HG02642 (cell line): ENCODE measurements around the gene NDST3.

ENCODE experiments used
- ATAC-seq: cut with Tn5 transposase; IDR thresholded peaks from one replicate; pipeline ENCODE4 v1.9.1; 2021; ENCODE audit warnings: mild to moderate bottlenecking; ENCODE audit not compliant: unreplicated experiment, poor library complexity

The NDST3 gene

GRCh38 chr4:118034053-118034785 lies at the start of gene NDST3:
NDST3 (plus strand) TSS chr4:118034486; CDS start chr4:118053911, 19,425 bp downstream.
- ATAC-seq = peak; percentile 65

DNA sequence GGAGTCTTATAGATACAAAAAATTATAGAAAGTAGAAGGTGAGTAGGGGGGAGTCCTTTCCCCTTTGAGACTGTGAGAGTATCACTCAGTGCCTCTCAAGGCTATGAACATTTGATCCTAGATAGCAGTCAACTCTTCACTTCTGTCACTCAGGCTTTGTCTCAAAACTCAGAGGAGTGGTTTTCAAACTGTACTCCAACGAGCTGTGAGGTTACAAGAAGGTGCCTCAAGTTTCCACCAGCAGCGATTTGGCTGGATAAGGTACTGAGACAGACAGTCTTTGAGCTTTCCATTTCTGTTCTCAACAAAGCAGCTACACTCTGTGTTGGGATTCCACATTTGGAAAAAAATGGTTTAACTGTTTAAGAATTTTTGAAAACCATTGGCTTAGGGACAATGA lies 48.0 kb upstream of the NDST3 start:
- no peak for ATAC-seq

GRCh38 chr4:117987464-117987863 lies 46.8 kb upstream of the NDST3 start:
- ATAC-seq = no peak

- no peak for ATAC-seq
Measured at GRCh38 chr4:117996891-117997290, 37.4 kb upstream of the NDST3 start.

GRCh38 chr4:118004088-118004487 lies 30.2 kb upstream of the NDST3 start:
- no peak for ATAC-seq

GRCh38 chr4:118005883-118006282 lies 28.4 kb upstream of the NDST3 start:
- ATAC-seq = no peak

- no peak for ATAC-seq
Measured at GRCh38 chr4:118012142-118012541, 22.1 kb upstream of the NDST3 start.

- ATAC-seq = no peak
Measured at GRCh38 chr4:118014831-118015230, 19.5 kb upstream of the NDST3 start.

DNA sequence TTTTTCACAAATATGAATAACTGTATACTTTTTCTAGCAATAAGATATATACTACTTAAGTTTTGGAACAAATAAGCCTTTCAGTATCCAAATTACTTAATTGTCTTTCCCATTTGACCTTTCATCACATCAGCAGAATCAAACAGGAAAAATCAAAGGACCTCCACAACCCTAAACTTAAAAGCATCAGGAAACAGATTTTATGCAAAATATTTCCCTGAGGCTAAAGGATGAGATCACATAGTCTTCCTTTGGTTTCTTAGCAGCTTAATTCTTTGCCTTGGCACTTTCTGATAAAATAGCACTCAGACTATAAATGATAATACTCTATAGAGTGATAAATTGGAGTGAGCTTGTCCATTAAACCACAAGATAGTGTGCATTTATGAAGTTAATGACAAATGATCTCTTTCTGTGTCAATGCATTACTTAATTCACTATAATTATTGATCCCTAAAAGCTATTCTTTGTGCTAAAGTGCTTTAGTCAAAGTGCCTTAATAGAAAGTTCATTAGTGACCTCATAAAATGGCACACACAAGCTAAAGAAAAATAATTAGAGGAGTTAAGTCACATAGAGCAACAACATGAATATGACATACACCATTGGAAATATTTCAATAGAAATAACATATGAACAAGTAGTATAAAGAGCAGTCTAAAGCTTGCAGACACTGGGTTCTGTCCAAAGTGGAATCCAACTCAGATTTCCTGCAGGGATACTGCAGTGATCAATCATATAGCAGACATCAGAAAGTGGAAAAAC lies 15.7 kb upstream of the NDST3 start:
- ATAC-seq = no peak

DNA sequence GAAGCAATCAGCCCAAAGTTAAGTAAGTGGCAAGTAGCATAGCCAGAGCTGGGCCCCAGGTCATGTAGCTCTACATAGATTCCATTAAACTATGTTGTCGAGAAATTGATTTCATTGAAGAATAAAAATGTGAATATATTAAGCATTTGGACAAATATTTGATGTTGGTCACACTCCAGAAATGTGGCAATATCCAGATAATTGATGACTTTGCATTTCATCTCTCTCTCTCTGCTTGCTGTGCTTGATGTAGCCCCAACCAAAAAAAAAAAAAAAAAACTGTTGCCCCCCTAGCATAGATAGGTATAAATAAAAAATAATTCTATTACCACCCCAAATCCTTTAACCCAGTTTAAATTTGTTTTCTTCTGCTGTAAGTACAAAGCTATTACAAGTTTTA lies 7.5 kb upstream of the NDST3 start:
- no peak for ATAC-seq

GRCh38 chr4:118029224-118029623 lies 5.1 kb upstream of the NDST3 start:
- ATAC-seq = no peak

DNA sequence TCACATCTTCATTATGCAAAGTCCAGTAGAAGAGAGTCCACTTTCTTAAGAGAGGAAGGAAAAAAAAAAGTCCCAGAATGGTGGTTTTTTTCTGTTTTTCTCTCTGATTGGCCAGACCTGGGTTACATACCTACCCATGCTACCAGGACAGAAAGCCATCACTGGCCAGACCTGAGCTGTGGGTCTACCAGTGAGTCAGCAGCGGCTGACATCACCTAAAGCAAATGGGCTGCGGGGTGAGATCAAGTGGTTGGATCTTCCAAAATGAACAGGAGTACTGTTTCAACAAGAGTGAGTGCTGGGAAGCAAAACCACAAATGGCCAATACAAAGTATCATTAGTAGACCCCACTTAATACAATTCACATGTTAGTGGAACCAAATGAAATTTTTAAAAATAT lies 1.6 kb upstream of the NDST3 start:
- no peak for ATAC-seq

DNA sequence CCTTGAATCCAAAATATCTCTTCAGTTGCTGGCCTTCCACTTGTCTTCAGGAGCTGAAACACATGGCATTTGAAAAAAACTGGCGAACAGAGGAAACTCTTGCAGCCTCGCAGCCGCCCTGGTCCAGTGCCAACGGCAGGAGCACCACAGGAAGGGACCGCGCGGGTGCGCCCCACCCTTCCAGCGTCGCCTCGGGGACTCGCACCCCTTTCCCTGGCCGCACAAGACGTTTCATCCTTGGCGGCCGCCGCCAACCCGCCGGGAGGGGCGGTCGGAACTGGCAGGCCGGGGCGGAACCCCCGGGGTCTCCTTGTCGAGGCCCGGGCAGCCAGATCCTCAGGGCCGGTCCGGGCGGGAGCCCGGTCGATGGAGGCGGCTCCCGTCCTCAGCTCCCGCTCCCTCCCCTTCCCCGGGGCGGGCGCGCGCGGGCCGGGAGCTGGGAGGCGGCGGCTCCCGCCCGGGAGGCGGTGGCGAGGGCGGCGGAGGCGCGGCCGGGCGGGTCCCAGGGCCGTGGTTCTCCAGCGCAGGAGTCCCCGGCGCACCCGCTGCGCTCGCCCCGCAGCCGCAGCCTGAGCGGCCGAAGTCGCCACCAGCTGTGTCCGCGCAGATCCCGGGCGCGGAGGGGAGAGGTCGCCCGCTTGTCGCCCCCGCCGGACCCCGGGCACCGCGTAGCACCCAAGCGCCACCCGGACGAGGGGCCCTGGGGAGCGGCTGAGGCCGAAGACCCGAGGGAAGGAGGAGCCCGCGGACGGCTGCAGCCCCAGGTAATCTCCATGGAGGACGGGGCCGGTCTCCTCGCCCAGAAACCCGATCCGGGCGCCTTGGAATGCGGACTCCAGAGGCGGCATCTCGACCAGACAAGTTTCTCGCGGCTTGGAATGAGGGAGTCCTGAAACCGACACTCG lies 886 bp upstream of the NDST3 start:
- ATAC-seq = peak; percentile 33

- no peak for ATAC-seq
Measured at GRCh38 chr4:118035309-118035708, 1.0 kb downstream of the NDST3 start.

DNA sequence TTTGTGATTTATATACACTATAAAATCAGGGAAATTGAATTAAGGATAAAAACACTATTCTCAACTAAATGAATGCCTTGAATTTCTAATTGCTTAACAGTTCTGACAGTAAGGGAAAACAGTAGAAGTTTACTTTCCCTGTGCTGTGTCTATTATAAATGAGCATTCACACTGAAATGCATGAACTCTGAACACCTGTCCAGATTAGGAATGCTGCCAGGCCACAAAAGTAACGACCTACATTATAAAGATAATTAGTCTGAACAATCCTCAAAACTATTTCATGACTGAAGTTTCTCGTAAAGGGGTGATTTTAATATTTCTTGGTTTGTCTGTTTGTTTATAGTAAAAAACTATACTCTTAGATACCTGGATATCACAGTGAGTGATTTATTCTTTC lies 2.0 kb downstream of the NDST3 start:
- ATAC-seq = no peak

GRCh38 chr4:118037955-118038354 lies 3.7 kb downstream of the NDST3 start:
- ATAC-seq = no peak

GRCh38 chr4:118046323-118046722 lies 12.0 kb downstream of the NDST3 start:
- ATAC-seq = no peak

DNA sequence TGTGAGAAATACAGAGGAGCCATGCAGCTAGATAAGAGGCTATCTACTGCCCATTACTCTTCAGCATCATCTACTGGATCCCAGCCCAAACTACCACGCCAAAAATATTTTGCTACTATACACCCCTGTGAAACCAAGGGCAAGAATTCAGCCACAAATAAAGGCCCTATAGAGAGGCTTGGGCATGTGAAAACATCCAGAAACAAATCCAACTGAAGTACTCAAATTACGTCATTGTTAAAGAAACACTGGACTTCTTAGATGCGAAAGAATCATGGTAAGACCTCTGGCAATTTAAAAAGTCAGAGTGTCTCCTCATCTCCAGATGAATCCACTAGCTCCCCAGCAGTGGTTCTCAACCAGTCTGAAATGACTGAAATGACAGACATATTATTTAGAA lies 12.8 kb downstream of the NDST3 start:
- no peak for ATAC-seq

GRCh38 chr4:118058955-118059354 lies 24.7 kb downstream of the NDST3 start:
- ATAC-seq = no peak

DNA sequence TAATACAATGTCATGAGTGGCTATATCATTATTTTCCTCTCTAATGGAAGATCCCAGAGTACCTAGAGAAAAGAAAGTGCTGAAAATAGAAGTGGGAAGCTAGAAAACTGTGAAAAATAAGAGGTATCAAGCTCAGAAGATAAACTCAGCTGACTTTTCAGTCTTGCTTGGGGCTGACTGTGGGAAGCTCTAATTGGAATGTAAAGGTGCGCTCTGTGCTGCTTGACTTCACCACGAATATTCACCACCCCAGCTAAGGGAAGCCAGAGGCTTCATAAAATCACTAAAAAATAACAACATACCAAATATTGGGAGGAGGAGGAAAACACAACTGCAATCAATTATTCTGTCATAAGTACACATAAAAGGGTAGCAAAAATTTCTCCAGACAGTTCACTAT lies 25.1 kb downstream of the NDST3 start:
- no peak for ATAC-seq
